ENCODE measurements around the gene FLNC.

The FLNC gene

GRCh38 chr7:128888039-128888755 lies 58.0 kb downstream of the FLNC start:
- ChIA-PET POLR2A (no interaction called here), CTCF (no interaction called here)
- TF ChIP-seq SUZ12 (IDR thresholded peaks at IDR 0.05) = no peak
- TF ChIP-seq L3MBTL2 (conservative IDR thresholded peaks at IDR 0.05) = no peak
- no peak for TF ChIP-seq CTBP1 (IDR thresholded peaks at IDR 0.05; ENCODE audit: borderline replicate concordance)
- no peak for DNase-seq (ENCODE audit: extremely low spot score)

DNA sequence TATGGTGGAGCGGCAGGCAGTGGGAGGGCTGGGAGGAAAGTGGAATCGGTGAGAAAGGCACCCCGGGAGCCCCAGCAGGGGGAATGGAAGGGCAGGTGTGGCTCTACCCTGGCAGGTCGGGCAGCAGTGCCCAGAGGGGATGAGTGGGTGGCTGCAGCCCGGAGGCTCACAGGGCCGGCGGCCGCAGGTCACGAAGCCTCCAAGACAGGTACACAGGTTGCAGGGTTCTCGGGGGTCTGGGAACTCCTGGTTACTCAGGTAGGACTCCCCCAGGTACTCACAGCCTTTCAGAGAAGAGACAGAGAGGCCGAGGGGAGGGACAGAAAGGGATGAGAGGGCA lies 58.5 kb downstream of the FLNC start:
- POLR2A ChIA-PET = no interaction called here
- TF ChIP-seq PKNOX1 (IDR thresholded peaks at IDR 0.05) = no peak
- no peak for TF ChIP-seq SUZ12 (IDR thresholded peaks at IDR 0.05)
- no peak for TF ChIP-seq TARDBP (IDR thresholded peaks at IDR 0.05)
- no peak for TF ChIP-seq FOXM1 (IDR thresholded peaks at IDR 0.05; ENCODE audit: borderline replicate concordance)
- no peak for TF ChIP-seq ARNT (IDR thresholded peaks at IDR 0.05)
- TF ChIP-seq CTBP1 (IDR thresholded peaks at IDR 0.05; ENCODE audit: borderline replicate concordance) = no peak
- TF ChIP-seq L3MBTL2 (conservative IDR thresholded peaks at IDR 0.05) = no peak
- TF ChIP-seq ELF4 (IDR thresholded peaks at IDR 0.05) = no peak
- no peak for TF ChIP-seq HDGF (IDR thresholded peaks at IDR 0.05; ENCODE audit: borderline replicate concordance)
- TF ChIP-seq LEF1 (IDR thresholded peaks at IDR 0.05; ENCODE audit: borderline replicate concordance) = no peak
- TF ChIP-seq BHLHE40 (IDR thresholded peaks at IDR 0.05; ENCODE audit: borderline replicate concordance) = no peak
- no peak for TF ChIP-seq FOXA1 (IDR thresholded peaks at IDR 0.05)
- no peak for TF ChIP-seq NFRKB (IDR thresholded peaks at IDR 0.05)
- TF ChIP-seq ZNF384 (IDR thresholded peaks at IDR 0.05) = no peak
- TF ChIP-seq FOXK2 (IDR thresholded peaks at IDR 0.05) = no peak
- no peak for TF ChIP-seq SP1 (IDR thresholded peaks at IDR 0.05)
- CTCF ChIA-PET = interaction anchor here (0.6 kb wide), 1 partner anchor 23 kb away, joined by 3 read pairs; no protein-coding TSS in a partner anchor
- no peak for DNase-seq (ENCODE audit: extremely low spot score)

GRCh38 chr7:128889121-128889520 lies 58.9 kb downstream of the FLNC start:
- DNase-seq (ENCODE audit: extremely low spot score) = no peak
- ChIA-PET CTCF (interaction anchor here (0.6 kb wide), 1 partner anchor 23 kb away, joined by 3 read pairs; no protein-coding TSS in a partner anchor), POLR2A (no interaction called here)
- TF ChIP-seq HDGF (IDR thresholded peaks at IDR 0.05; ENCODE audit: borderline replicate concordance) (no peak), FOXA1 (IDR thresholded peaks at IDR 0.05) (no peak), ARNT (IDR thresholded peaks at IDR 0.05) (no peak), LEF1 (IDR thresholded peaks at IDR 0.05; ENCODE audit: borderline replicate concordance) (no peak), BHLHE40 (IDR thresholded peaks at IDR 0.05; ENCODE audit: borderline replicate concordance) (no peak), FOXK2 (IDR thresholded peaks at IDR 0.05) (no peak), FOXM1 (IDR thresholded peaks at IDR 0.05; ENCODE audit: borderline replicate concordance) (no peak), SP1 (IDR thresholded peaks at IDR 0.05) (no peak), ZNF384 (IDR thresholded peaks at IDR 0.05) (no peak), CTBP1 (IDR thresholded peaks at IDR 0.05; ENCODE audit: borderline replicate concordance) (no peak), SUZ12 (IDR thresholded peaks at IDR 0.05) (no peak), L3MBTL2 (conservative IDR thresholded peaks at IDR 0.05) (no peak)

GRCh38 chr7:128890306-128891109 lies 60.3 kb downstream of the FLNC start:
- ChIA-PET POLR2A (no interaction called here), CTCF (no interaction called here)
- DNase-seq (ENCODE audit: extremely low spot score) = no peak
- TF ChIP-seq LEF1 (IDR thresholded peaks at IDR 0.05; ENCODE audit: borderline replicate concordance) (no peak), FOXM1 (IDR thresholded peaks at IDR 0.05; ENCODE audit: borderline replicate concordance) (no peak), HDGF (IDR thresholded peaks at IDR 0.05; ENCODE audit: borderline replicate concordance) (no peak), SP1 (IDR thresholded peaks at IDR 0.05) (no peak), CTBP1 (IDR thresholded peaks at IDR 0.05; ENCODE audit: borderline replicate concordance) (no peak), BHLHE40 (IDR thresholded peaks at IDR 0.05; ENCODE audit: borderline replicate concordance) (no peak), FOXK2 (IDR thresholded peaks at IDR 0.05) (no peak), TARDBP (IDR thresholded peaks at IDR 0.05) (no peak), ARNT (IDR thresholded peaks at IDR 0.05) (no peak), PKNOX1 (IDR thresholded peaks at IDR 0.05) (no peak), ELF4 (IDR thresholded peaks at IDR 0.05) (no peak), ZNF384 (IDR thresholded peaks at IDR 0.05) (no peak), FOXA1 (IDR thresholded peaks at IDR 0.05) (no peak), SUZ12 (IDR thresholded peaks at IDR 0.05) (no peak), NFRKB (IDR thresholded peaks at IDR 0.05) (no peak), L3MBTL2 (conservative IDR thresholded peaks at IDR 0.05) (no peak)

- no peak for TF ChIP-seq SUZ12 (IDR thresholded peaks at IDR 0.05)
- TF ChIP-seq FOXA1 (IDR thresholded peaks at IDR 0.05) = no peak
- TF ChIP-seq CTBP1 (IDR thresholded peaks at IDR 0.05; ENCODE audit: borderline replicate concordance) = no peak
- no peak for TF ChIP-seq PKNOX1 (IDR thresholded peaks at IDR 0.05)
- no peak for TF ChIP-seq TARDBP (IDR thresholded peaks at IDR 0.05)
- TF ChIP-seq FOXK2 (IDR thresholded peaks at IDR 0.05) = no peak
- no peak for TF ChIP-seq BHLHE40 (IDR thresholded peaks at IDR 0.05; ENCODE audit: borderline replicate concordance)
- no peak for TF ChIP-seq SP1 (IDR thresholded peaks at IDR 0.05)
- TF ChIP-seq FOXM1 (IDR thresholded peaks at IDR 0.05; ENCODE audit: borderline replicate concordance) = no peak
- TF ChIP-seq ZNF384 (IDR thresholded peaks at IDR 0.05) = no peak
- no peak for TF ChIP-seq L3MBTL2 (conservative IDR thresholded peaks at IDR 0.05)
- TF ChIP-seq HDGF (IDR thresholded peaks at IDR 0.05; ENCODE audit: borderline replicate concordance) = no peak
- TF ChIP-seq ELF4 (IDR thresholded peaks at IDR 0.05) = no peak
- no peak for TF ChIP-seq ARNT (IDR thresholded peaks at IDR 0.05)
- ChIA-PET CTCF (no interaction called here), POLR2A (no interaction called here)
- no peak for DNase-seq (ENCODE audit: extremely low spot score)
Measured at GRCh38 chr7:128891110-128891941, 61.1 kb downstream of the FLNC start.
